SK-N-MC (cell line): ENCODE data around the gene WARS2.
A peak's percentile ranks its signal among the peaks of the same experiment; 100 is the strongest.

ENCODE experiments used
- DNase-seq: peaks from one replicate; pipeline ENCODE4 v3.0.0-alpha.2; 2011; ENCODE audit warnings: low read depth, low spot score
- H3K27ac ChIP-seq: fragments of 200-600 bp; sonication (generic); 2 replicates; pipeline ENCODE4 v1.5.1; 2016; ENCODE audit warnings: mixed run types
- H3K36me3 ChIP-seq: fragments of 200-600 bp; sonication (generic); 2 replicates; pipeline ENCODE4 v1.6.1; 2017; ENCODE audit warnings: antibody characterized with exemption, low read length, mixed read lengths; ENCODE audit not compliant: insufficient read depth
- H3K4me3 ChIP-seq: fragments of 200-600 bp; sonication (generic); 2 replicates; pipeline ENCODE4 v1.5.1; 2016
- H3K9ac ChIP-seq: fragments of 200-600 bp; sonication (generic); 2 replicates; pipeline ENCODE4 v1.8.0; 2017; ENCODE audit warnings: mixed run types, mixed read lengths; ENCODE audit not compliant: insufficient read length
- H3K9me3 ChIP-seq: fragments of 200-600 bp; sonication (generic); 2 replicates; pipeline ENCODE4 v1.6.1; 2017; ENCODE audit warnings: low read depth, mild to moderate bottlenecking, antibody characterized with exemption, low read length, moderate library complexity, mixed read lengths
- EZH2 ChIP-seq: fragments of 200-600 bp; sonication (generic); IDR thresholded peaks from one replicate; pipeline ENCODE4 v1.6.1; 2017; ENCODE audit warnings: antibody characterized with exemption
- FOXP2 ChIP-seq: optimal IDR thresholded peaks from 2 replicates; pipeline ENCODE3; 2011; ENCODE audit warnings: mild to moderate bottlenecking, moderate library complexity; ENCODE audit not compliant: insufficient read depth; ENCODE audit errors: extremely low read length, control extremely low read depth
- POLR2AphosphoS5 ChIP-seq: IDR thresholded peaks from 2 replicates; pipeline ENCODE4 v1.6.1; 2012; ENCODE audit warnings: mild to moderate bottlenecking, low read depth, low read length, borderline replicate concordance

Gene WARS2

GRCh38 chr1:119015547-119015946, 124.9 kb downstream of the WARS2 start:
- TF ChIP-seq EZH2 (no peak), FOXP2 (no peak), POLR2AphosphoS5 (no peak)
- H3K9ac ChIP-seq, result no peak overlapping the region
- H3K9me3 ChIP-seq, result no peaks in the 10 kb centered on the region
- no peak overlapping the region for H3K27ac ChIP-seq
- H3K36me3 ChIP-seq, result no peaks in the 10 kb centered on the region
- no peak for DNase-seq
- no peak overlapping the region for H3K4me3 ChIP-seq

GRCh38 chr1:119012383-119012782, 128.1 kb downstream of the WARS2 start:
- H3K9ac ChIP-seq, result no peak overlapping the region
- no peak for DNase-seq
- TF ChIP-seq FOXP2 (no peak), POLR2AphosphoS5 (no peak), EZH2 (no peak)
- H3K9me3 ChIP-seq, result no peaks in the 10 kb centered on the region
- H3K27ac ChIP-seq, result no peak overlapping the region
- H3K36me3 ChIP-seq, result no peaks in the 10 kb centered on the region
- H3K4me3 ChIP-seq, result no peak overlapping the region

GRCh38 chr1:119011706-119012105, 128.7 kb downstream of the WARS2 start:
- TF ChIP-seq EZH2, result no peak
- no peak for TF ChIP-seq FOXP2
- no peak for TF ChIP-seq POLR2AphosphoS5
- Histone ChIP-seq H3K4me3 (no peak overlapping the region), H3K9ac (no peak overlapping the region), H3K27ac (no peak overlapping the region), H3K36me3 (no peaks in the 10 kb centered on the region), H3K9me3 (no peaks in the 10 kb centered on the region)
- no peak for DNase-seq

- TF ChIP-seq FOXP2 (no peak), POLR2AphosphoS5 (no peak), EZH2 (no peak)
- no peak overlapping the region for H3K9ac ChIP-seq
- DNase-seq, result no peak
These were observed 129.3 kb downstream of the WARS2 start for GRCh38 chr1:119011116-119011515.

GRCh38 chr1:119010201-119010600, 130.3 kb downstream of the WARS2 start:
- Histone ChIP-seq H3K27ac (no peak overlapping the region), H3K4me3 (no peak overlapping the region), H3K36me3 (no peaks in the 10 kb centered on the region), H3K9ac (no peak overlapping the region), H3K9me3 (no peaks in the 10 kb centered on the region)
- TF ChIP-seq FOXP2 (no peak), POLR2AphosphoS5 (no peak), EZH2 (no peak)
- no peak for DNase-seq

More at GRCh38 chr1:119011116-119011515, 129.3 kb downstream of the WARS2 start:
- H3K27ac ChIP-seq, result no peak overlapping the region
- no peaks in the 10 kb centered on the region for H3K9me3 ChIP-seq
- no peak overlapping the region for H3K4me3 ChIP-seq
- H3K36me3 ChIP-seq, result no peaks in the 10 kb centered on the region

GRCh38 chr1:119009312-119009655, 131.2 kb downstream of the WARS2 start:
- no peak for DNase-seq
- Histone ChIP-seq H3K9ac (no peak overlapping the region), H3K27ac (no peak overlapping the region), H3K4me3 (no peak overlapping the region), H3K36me3 (no peaks in the 10 kb centered on the region), H3K9me3 (no peaks in the 10 kb centered on the region)
- TF ChIP-seq EZH2 (no peak), FOXP2 (no peak), POLR2AphosphoS5 (no peak)

- Histone ChIP-seq H3K9me3 (no peaks in the 10 kb centered on the region), H3K36me3 (no peaks in the 10 kb centered on the region), H3K9ac (no peak overlapping the region), H3K4me3 (no peak overlapping the region), H3K27ac (no peak overlapping the region)
- TF ChIP-seq EZH2 (no peak), FOXP2 (no peak), POLR2AphosphoS5 (no peak)
- DNase-seq, result peak; percentile 28
These were observed 131.8 kb downstream of the WARS2 start for GRCh38 chr1:119008483-119009311.

- Histone ChIP-seq H3K4me3 (no peak overlapping the region), H3K27ac (no peak overlapping the region), H3K9me3 (no peaks in the 10 kb centered on the region), H3K9ac (no peak overlapping the region), H3K36me3 (no peaks in the 10 kb centered on the region)
- no peak for DNase-seq
- TF ChIP-seq EZH2, result no peak
- TF ChIP-seq POLR2AphosphoS5, result no peak
- TF ChIP-seq FOXP2, result no peak
These were observed 132.6 kb downstream of the WARS2 start for GRCh38 chr1:119007670-119008482.
